Glutamatergic neuron (in vitro differentiated cells): ENCODE results near the gene TTK. TPM values are rescaled to one million over a fixed set of nuclear protein-coding genes. Genes with fewer than 3 reads are reported as not detected.

ENCODE experiments used
- DNase-seq: peaks from one replicate; pipeline ENCODE4 v3.0.0; 2022
- H3K27ac Mint-ChIP-seq: one replicate; pipeline ENCODE4 v1.8.0; 2020; ENCODE audit warnings: mild to moderate bottlenecking, mixed read lengths, inconsistent platforms; ENCODE audit not compliant: unreplicated experiment
- H3K27me3 Mint-ChIP-seq: one replicate; pipeline ENCODE4 v1.8.0; 2020; ENCODE audit warnings: mild to moderate bottlenecking, moderate library complexity, mixed read lengths, inconsistent platforms; ENCODE audit not compliant: unreplicated experiment
- H3K36me3 Mint-ChIP-seq: one replicate; pipeline ENCODE4 v1.8.0; 2020; ENCODE audit warnings: mild to moderate bottlenecking, mixed read lengths, inconsistent platforms; ENCODE audit not compliant: unreplicated experiment
- H3K4me1 Mint-ChIP-seq: one replicate; pipeline ENCODE4 v1.8.0; 2020; ENCODE audit warnings: mild to moderate bottlenecking, low read depth, mixed read lengths, inconsistent platforms; ENCODE audit not compliant: unreplicated experiment
- H3K4me3 Mint-ChIP-seq: one replicate; pipeline ENCODE4 v1.8.0; 2020; ENCODE audit warnings: mild to moderate bottlenecking, mixed read lengths, inconsistent platforms; ENCODE audit not compliant: unreplicated experiment
- H3K9me3 Mint-ChIP-seq: one replicate; pipeline ENCODE4 v1.8.0; 2020; ENCODE audit warnings: mild to moderate bottlenecking, moderate library complexity, mixed read lengths, inconsistent platforms; ENCODE audit not compliant: unreplicated experiment
- CTCF ChIP-seq: fragments of 200-600 bp; sonication (generic); IDR thresholded peaks from one replicate; pipeline ENCODE4 v1.5.0; 2021; ENCODE audit not compliant: partially characterized antibody, unreplicated experiment
- total RNA-seq: library from RNA; stranded (reverse); fragmentation: NEBNext Ultra II Directional; extraction: Animal tissue kit (Norgen Biotek cat#: 25700); gene quantifications from one replicate; pipeline ENCODE4 v1.2.1, GENCODE V29; 2021; ENCODE audit not compliant: unreplicated experiment

Gene TTK
- total RNA-seq, 1 donor from 2014 or later: 6.3 TPM

GRCh38 chr6:79971193-79971592 lies 33.3 kb upstream of the TTK start:
- Mint-ChIP-seq H3K27ac (no peak overlapping the region), H3K27me3 (no peaks in the 10 kb centered on the region), H3K36me3 (peaks cover 3% of the 10 kb centered on the region), H3K4me1 (no peaks in the 10 kb centered on the region), H3K4me3 (no peak overlapping the region), H3K9me3 (no peaks in the 10 kb centered on the region)
- DNase-seq: no peak
- TF ChIP-seq CTCF: no peak

GRCh38 chr6:79981652-79982051 lies 22.8 kb upstream of the TTK start:
- no peak overlapping the region for H3K4me3 Mint-ChIP-seq
- H3K9me3 Mint-ChIP-seq: no peaks in the 10 kb centered on the region
- H3K36me3 Mint-ChIP-seq: no peaks in the 10 kb centered on the region
- no peak for TF ChIP-seq CTCF
- no peak overlapping the region for H3K27ac Mint-ChIP-seq
- no peak for DNase-seq
- no peaks in the 10 kb centered on the region for H3K4me1 Mint-ChIP-seq
- no peaks in the 10 kb centered on the region for H3K27me3 Mint-ChIP-seq

- Mint-ChIP-seq H3K36me3 (no peaks in the 10 kb centered on the region), H3K4me3 (no peak overlapping the region), H3K9me3 (no peaks in the 10 kb centered on the region), H3K4me1 (no peaks in the 10 kb centered on the region), H3K27ac (no peak overlapping the region), H3K27me3 (no peaks in the 10 kb centered on the region)
- DNase-seq: no peak
- TF ChIP-seq CTCF: no peak
Measured at GRCh38 chr6:79984261-79984660, 20.2 kb upstream of the TTK start.

GRCh38 chr6:79985128-79985527 lies 19.3 kb upstream of the TTK start:
- no peaks in the 10 kb centered on the region for H3K9me3 Mint-ChIP-seq
- H3K36me3 Mint-ChIP-seq: no peaks in the 10 kb centered on the region
- no peaks in the 10 kb centered on the region for H3K4me1 Mint-ChIP-seq
- H3K27me3 Mint-ChIP-seq: no peaks in the 10 kb centered on the region
- H3K4me3 Mint-ChIP-seq: no peak overlapping the region
- DNase-seq: no peak
- no peak for TF ChIP-seq CTCF
- H3K27ac Mint-ChIP-seq: no peak overlapping the region

- Mint-ChIP-seq H3K4me3 (no peak overlapping the region), H3K27ac (no peak overlapping the region), H3K36me3 (no peaks in the 10 kb centered on the region), H3K27me3 (no peaks in the 10 kb centered on the region), H3K4me1 (no peaks in the 10 kb centered on the region), H3K9me3 (peaks cover 3% of the 10 kb centered on the region)
- no peak for DNase-seq
- TF ChIP-seq CTCF: no peak
Measured at GRCh38 chr6:79989641-79990040, 14.8 kb upstream of the TTK start.
